Fibroblast of mammary gland (primary cell): ENCODE measurements around the gene HNF1B.

ENCODE experiments used
- DNase-seq: peaks from one replicate; pipeline ENCODE4 v3.0.0-alpha.2; 2010; ENCODE audit warnings: low read depth
- H3K4me3 ChIP-seq: 2 replicates; pipeline ENCODE4 v1.5.1; 2011; ENCODE audit warnings: low read depth, mild to moderate bottlenecking, low read length, moderate library complexity; ENCODE audit not compliant: control insufficient read depth
- CTCF ChIP-seq: conservative IDR thresholded peaks from 2 replicates; pipeline ENCODE4 v1.5.1; 2011; ENCODE audit warnings: low read depth, low read length, inconsistent platforms; ENCODE audit not compliant: control insufficient read depth, insufficient read depth

Gene HNF1B

GRCh38 chr17:37737971-37738370 is 6.9 kb downstream of the HNF1B start:
- no peak for TF ChIP-seq CTCF
- H3K4me3 ChIP-seq, result no peak overlapping the region
- DNase-seq, result peak; percentile 43

DNA sequence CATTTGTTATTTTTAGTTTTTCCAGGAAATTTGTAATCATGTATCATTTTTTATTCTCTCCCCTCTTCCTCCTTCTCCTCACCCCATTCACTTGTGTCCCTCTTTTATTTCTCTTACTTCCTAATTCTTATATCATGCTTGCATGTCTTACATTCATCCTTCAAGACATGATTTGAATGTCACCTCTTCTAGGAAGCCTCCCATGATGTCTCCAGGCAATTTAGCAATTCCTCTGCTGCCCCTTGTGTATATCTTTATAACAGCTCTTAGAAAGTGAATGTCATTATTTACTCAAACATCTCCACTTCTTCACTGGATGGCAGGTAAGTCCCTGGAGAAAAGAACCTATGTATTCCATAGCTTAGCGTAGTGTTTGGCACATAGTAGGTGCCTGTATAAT is 7.8 kb downstream of the HNF1B start:
- peak; percentile 21 for TF ChIP-seq CTCF
- peak; percentile 9 for DNase-seq
- H3K4me3 ChIP-seq, result no peak overlapping the region

GRCh38 chr17:37736428-37736827 is 8.4 kb downstream of the HNF1B start:
- no peak for DNase-seq
- no peak for TF ChIP-seq CTCF
- no peak overlapping the region for H3K4me3 ChIP-seq

GRCh38 chr17:37735165-37735564 is 9.7 kb downstream of the HNF1B start:
- no peak for DNase-seq
- H3K4me3 ChIP-seq, result no peak overlapping the region
- TF ChIP-seq CTCF, result no peak

GRCh38 chr17:37732316-37732715 is 12.5 kb downstream of the HNF1B start:
- no peak overlapping the region for H3K4me3 ChIP-seq
- DNase-seq, result no peak
- TF ChIP-seq CTCF, result no peak

GRCh38 chr17:37731056-37731455 is 13.8 kb downstream of the HNF1B start:
- DNase-seq, result no peak
- no peak overlapping the region for H3K4me3 ChIP-seq
- no peak for TF ChIP-seq CTCF

DNA sequence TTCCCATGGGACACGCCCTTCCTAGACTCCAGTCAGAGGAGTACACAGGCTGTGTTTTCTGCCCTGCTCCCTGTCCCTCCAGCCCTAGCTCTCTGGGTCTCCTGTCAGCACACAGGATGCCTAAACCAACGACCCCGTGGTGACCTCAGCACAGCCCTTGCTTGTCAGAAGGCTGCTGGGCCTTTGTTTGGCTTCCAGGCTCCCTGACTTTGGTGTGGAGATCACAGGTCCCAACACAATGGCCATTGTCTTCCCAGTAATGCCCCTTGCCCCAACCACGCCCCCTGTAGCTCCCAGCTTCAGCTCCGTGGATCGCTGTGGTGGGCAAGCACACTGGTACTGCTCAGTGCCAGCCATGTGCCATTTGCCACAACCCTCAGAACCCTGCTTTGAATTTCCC is 15.0 kb downstream of the HNF1B start:
- no peak overlapping the region for H3K4me3 ChIP-seq
- TF ChIP-seq CTCF, result no peak
- DNase-seq, result no peak
